HepG2 (cell line): Measurements from ENCODE around the gene ADAMTS2. TPM values are rescaled to one million over a fixed set of nuclear protein-coding genes. Genes with fewer than 3 reads are reported as not detected.

Experiments used
- ATAC-seq: fragments of 200-7000 bp; cut with Tn5 transposase; 3 replicates; pipeline ENCODE4 v1.9.1; 2020; ENCODE audit warnings: mild to moderate bottlenecking, moderate library complexity
- BruUV-seq: library from RNA; stranded (reverse); fragments of 400-500 nt; replicated peaks from 2 replicates; lab custom pipeline; 2021; lab: Mats Ljungman, UMichigan
- CTCF ChIA-PET: fragments of 300-600 bp; formaldehyde crosslinking; extraction: SDS; loops from one replicate; lab custom pipeline; 2021; ENCODE audit warnings: low total read pairs, inconsistent platforms, low intra/inter-chr PET ratio; lab: Yijun Ruan, JAX
- POLR2A ChIA-PET: fragments of 350-600 bp; sonication (Branson Sonifier 250); formaldehyde crosslinking; loops from one replicate; lab custom pipeline; 2020; ENCODE audit warnings: antibody characterized with exemption, inconsistent platforms; lab: Yijun Ruan, JAX
- DNase-seq: peaks from one replicate; pipeline ENCODE4 v3.0.0-alpha.2; 2015; ENCODE audit warnings: low spot score
- FAIRE-seq: peaks from 3 replicates; lab custom pipeline; 2011; peaks lifted over from hg19 to GRCh38; lab: Jason Lieb, UNC
- H2AFZ ChIP-seq: one replicate; pipeline ENCODE4 v1.6.1; 2011; ENCODE audit warnings: low read length, inconsistent platforms
- H3K27ac ChIP-seq: fragments of 300-600 bp; 3 replicates; pipeline ENCODE4 v1.8.0; 2011; ENCODE audit warnings: mixed run types, mild to moderate bottlenecking, mixed read lengths, low read length, inconsistent platforms; ENCODE audit not compliant: insufficient read depth; ENCODE audit errors: extremely low read length
- H3K27me3 ChIP-seq, 2 experiments: fragments of 200-600 bp in 1 of 2; 2 replicates in 1 of 2; 3 replicates in 1 of 2; pipeline versions ENCODE4 v1.6.0 to v1.8.0; 2011; ENCODE audit warnings: low read length in 2 of 2, mild to moderate bottlenecking in 2 of 2, moderate library complexity in 2 of 2, inconsistent platforms in 1 of 2; ENCODE audit not compliant: insufficient read depth in 2 of 2, control insufficient read depth in 1 of 2
- H3K36me3 ChIP-seq, 2 experiments: fragments of 200-600 bp in 1 of 2; replicated peaks in 1 of 2; 2 replicates in 1 of 2; 3 replicates in 1 of 2; pipeline versions ENCODE4 v1.5.1 to v1.8.0; 2011; ENCODE audit warnings: low read length in 2 of 2, inconsistent platforms in 1 of 2; ENCODE audit not compliant: insufficient read depth in 2 of 2, control insufficient read depth in 1 of 2
- H3K4me1 ChIP-seq: 2 replicates; pipeline ENCODE4 v1.5.1; 2012; ENCODE audit warnings: low read length, inconsistent platforms; ENCODE audit not compliant: insufficient read depth
- H3K4me2 ChIP-seq: 2 replicates; pipeline ENCODE4 v1.6.0; 2011; ENCODE audit warnings: low read depth, low read length, inconsistent platforms
- H3K4me3 ChIP-seq, 3 experiments: fragments of 200-600 bp in 1 of 3; sonication (generic), shearing (Covaris generic) in 1 of 3; replicated peaks in 1 of 3; 2 replicates each; pipeline ENCODE4 v1.5.1; 2011 to 2016; ENCODE audit warnings: low read length in 3 of 3, inconsistent platforms in 2 of 3, low read depth in 2 of 3, mild to moderate bottlenecking in 2 of 3, control low read depth in 1 of 3, mixed read lengths in 1 of 3; ENCODE audit not compliant: insufficient read depth in 1 of 3
- H3K79me2 ChIP-seq: one replicate; pipeline ENCODE4 v1.6.1; 2011; ENCODE audit warnings: low read length, inconsistent platforms; ENCODE audit not compliant: insufficient read depth
- H3K9ac ChIP-seq: 2 replicates; pipeline ENCODE4 v1.6.0; 2011; ENCODE audit warnings: mild to moderate bottlenecking, low read depth, low read length, inconsistent platforms; ENCODE audit not compliant: insufficient read depth
- H3K9me3 ChIP-seq: 2 replicates; pipeline ENCODE4 v1.5.1; 2012; ENCODE audit warnings: mild to moderate bottlenecking, low read length
- H4K20me1 ChIP-seq: 2 replicates; pipeline ENCODE4 v1.6.0; 2011; ENCODE audit warnings: inconsistent platforms, mild to moderate bottlenecking, low read length, moderate library complexity; ENCODE audit not compliant: insufficient read depth
- ADNP ChIP-seq: sonication (generic); formaldehyde crosslinking; IDR thresholded peaks from 2 replicates; pipeline ENCODE4 v1.4.0; 2020; ENCODE audit warnings: missing genetic modification reagents
- HNRNPK ChIP-seq: fragments of 200-400 bp; formaldehyde crosslinking; IDR thresholded peaks from 2 replicates; pipeline ENCODE4 v1.6.1; 2018; ENCODE audit warnings: low read length, low read depth, moderate library complexity, mild to moderate bottlenecking; ENCODE audit not compliant: poor library complexity, severe bottlenecking
- NCOA5 ChIP-seq: sonication (generic); formaldehyde crosslinking; IDR thresholded peaks from 2 replicates; pipeline ENCODE4 v1.4.0; 2020; ENCODE audit warnings: missing genetic modification reagents
- PAWR ChIP-seq: sonication (generic); formaldehyde crosslinking; IDR thresholded peaks from 2 replicates; pipeline ENCODE4 v1.4.0; 2020; ENCODE audit warnings: missing genetic modification reagents, mild to moderate bottlenecking, borderline replicate concordance
- SMAD3 ChIP-seq: sonication (generic); formaldehyde crosslinking; IDR thresholded peaks from 2 replicates; pipeline ENCODE4 v1.4.0; 2020; ENCODE audit warnings: missing genetic modification reagents
- ZMYM2 ChIP-seq: sonication (generic); formaldehyde crosslinking; IDR thresholded peaks from 2 replicates; pipeline ENCODE4 v1.8.0; 2022; ENCODE audit warnings: mild to moderate bottlenecking, missing genetic modification reagents
- WGBS: methylation state at CpG from one replicate; pipeline ENCODE4 v1.1.6; 2017; ENCODE audit warnings: low lambda C conversion rate; 5-methylcytosine and 5-hydroxymethylcytosine counted together
- in situ Hi-C: cut with HindIII; loops from 2 replicates; pipeline ENCODE4 v1.10.0; 2017; ENCODE audit warnings: low pct_unique_long_range_greater_than_20kb; ENCODE audit not compliant: extremely low pct_ligation_motif_present
- intact Hi-C: fragments of 100-400 bp; cut with micrococcal nuclease; formaldehyde crosslinking; loops from one replicate; pipeline ENCODE4 v1.10.0; 2022; ENCODE audit not compliant: unreplicated experiment
- polyA plus RNA-seq, 8 experiments: library from polyadenylated mRNA; depleted of rRNA in 3 of 8; stranded (reverse) in 7 of 8; unstranded in 1 of 8; fragments of >200 nt; fragmentation: Illumina TruSeq in 4 of 8; extraction: Trizol in 4 of 8; gene quantifications; 2 replicates each; pipeline versions ENCODE4 v1.2.1 to v1.2.3, GENCODE V29; 2011 to 2016; ENCODE audit warnings: low read depth in 4 of 8, missing spikeins in 1 of 8, mixed read lengths in 1 of 8; ENCODE audit not compliant: insufficient read depth in 1 of 8
- total RNA-seq, 5 experiments: library from RNA; depleted of rRNA; stranded (reverse); fragments of >200 nt; fragmentation: Illumina TruSeq; extraction: Trizol; gene quantifications; 2 replicates each; pipeline ENCODE4 v1.2.3, GENCODE V29; 2016; ENCODE audit warnings: low read depth in 1 of 5
- TF ChIP-seq, protein P1 (sequence below): sonication (generic); formaldehyde crosslinking; IDR thresholded peaks from 2 replicates; pipeline ENCODE4 v1.5.0; 2020; ENCODE audit warnings: mild to moderate bottlenecking, missing genetic modification reagents
- TF ChIP-seq, protein P2 (sequence below): IDR thresholded peaks from 2 replicates; pipeline ENCODE4 v1.6.1; 2018; ENCODE audit warnings: missing genetic modification reagents
- TF ChIP-seq, protein P3 (sequence below): sonication (generic); formaldehyde crosslinking; IDR thresholded peaks from 2 replicates; pipeline ENCODE4 v1.4.0; 2020; ENCODE audit warnings: missing genetic modification reagents

The ADAMTS2 gene
- total and polyA plus RNA-seq, 2 of the 13 experiments (the other 11 are each of a cell fraction or from before 2014, with no cell fraction given): 0.24 to 3.5 TPM

DNA sequence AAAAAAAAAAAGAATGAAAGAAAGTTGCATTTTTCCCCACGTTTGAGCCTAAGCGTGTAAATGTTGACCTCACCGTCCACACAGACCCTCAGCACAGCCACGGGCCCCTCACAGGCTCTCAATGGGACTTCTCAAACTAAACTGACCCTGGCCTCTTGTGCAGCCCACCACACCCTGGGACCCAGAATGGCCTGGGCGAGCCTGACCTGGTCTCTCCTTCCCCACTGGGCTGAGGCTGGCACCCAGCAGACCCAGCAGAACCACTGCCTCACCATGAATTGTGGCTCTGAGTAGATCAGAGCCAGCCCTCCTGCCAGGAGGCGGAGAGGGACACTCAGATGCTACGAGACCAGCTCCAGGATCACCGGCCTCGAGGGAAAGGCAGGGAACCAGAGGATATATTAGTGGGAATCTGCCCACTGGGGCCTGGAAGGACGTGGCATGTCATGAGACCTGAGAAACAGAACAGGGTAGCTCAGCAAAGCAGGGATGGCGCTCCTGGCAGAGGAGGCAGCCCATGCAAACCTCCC is 160.7 kb downstream of the ADAMTS2 start:
- H3K4me3 ChIP-seq: no peak overlapping the region
- H3K27ac ChIP-seq: no peak overlapping the region
- ChIA-PET POLR2A (no interaction called here), CTCF (no interaction called here)
- no peak for DNase-seq
- H2AFZ ChIP-seq: no peak overlapping the region
- 81% methylated on average over 11 of the region's 11 CpGs for WGBS
- no TSS peak for BruUV-seq
- intact Hi-C loops (no loop called here), in situ Hi-C loops (no loop called here)
- H4K20me1 ChIP-seq: no peaks in the 10 kb centered on the region
- peaks cover 55% of the 10 kb centered on the region for H3K4me1 ChIP-seq
- no peak for FAIRE-seq
- no peak for ATAC-seq
- H3K4me2 ChIP-seq: no peak overlapping the region
- H3K36me3 ChIP-seq: no peaks in the 10 kb centered on the region
- no peaks in the 10 kb centered on the region for H3K9me3 ChIP-seq
- H3K9ac ChIP-seq: no peak overlapping the region
- peaks cover 0 to 7% of the 10 kb centered on the region in 2 experiments; a peak in 2 of 5 replicates for H3K27me3 ChIP-seq
- H3K79me2 ChIP-seq: no peaks in the 10 kb centered on the region
- TF ChIP-seq, protein P1, sequence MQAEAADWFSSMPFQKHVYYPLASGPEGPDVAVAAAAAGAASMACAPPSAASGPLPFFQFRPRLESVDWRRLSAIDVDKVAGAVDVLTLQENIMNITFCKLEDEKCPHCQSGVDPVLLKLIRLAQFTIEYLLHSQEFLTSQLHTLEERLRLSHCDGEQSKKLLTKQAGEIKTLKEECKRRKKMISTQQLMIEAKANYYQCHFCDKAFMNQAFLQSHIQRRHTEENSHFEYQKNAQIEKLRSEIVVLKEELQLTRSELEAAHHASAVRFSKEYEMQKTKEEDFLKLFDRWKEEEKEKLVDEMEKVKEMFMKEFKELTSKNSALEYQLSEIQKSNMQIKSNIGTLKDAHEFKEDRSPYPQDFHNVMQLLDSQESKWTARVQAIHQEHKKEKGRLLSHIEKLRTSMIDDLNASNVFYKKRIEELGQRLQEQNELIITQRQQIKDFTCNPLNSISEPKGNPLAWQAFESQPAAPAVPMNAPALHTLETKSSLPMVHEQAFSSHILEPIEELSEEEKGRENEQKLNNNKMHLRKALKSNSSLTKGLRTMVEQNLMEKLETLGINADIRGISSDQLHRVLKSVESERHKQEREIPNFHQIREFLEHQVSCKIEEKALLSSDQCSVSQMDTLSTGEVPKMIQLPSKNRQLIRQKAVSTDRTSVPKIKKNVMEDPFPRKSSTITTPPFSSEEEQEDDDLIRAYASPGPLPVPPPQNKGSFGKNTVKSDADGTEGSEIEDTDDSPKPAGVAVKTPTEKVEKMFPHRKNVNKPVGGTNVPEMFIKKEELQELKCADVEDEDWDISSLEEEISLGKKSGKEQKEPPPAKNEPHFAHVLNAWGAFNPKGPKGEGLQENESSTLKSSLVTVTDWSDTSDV (CRISPR knock-in tag): no peak

DNA sequence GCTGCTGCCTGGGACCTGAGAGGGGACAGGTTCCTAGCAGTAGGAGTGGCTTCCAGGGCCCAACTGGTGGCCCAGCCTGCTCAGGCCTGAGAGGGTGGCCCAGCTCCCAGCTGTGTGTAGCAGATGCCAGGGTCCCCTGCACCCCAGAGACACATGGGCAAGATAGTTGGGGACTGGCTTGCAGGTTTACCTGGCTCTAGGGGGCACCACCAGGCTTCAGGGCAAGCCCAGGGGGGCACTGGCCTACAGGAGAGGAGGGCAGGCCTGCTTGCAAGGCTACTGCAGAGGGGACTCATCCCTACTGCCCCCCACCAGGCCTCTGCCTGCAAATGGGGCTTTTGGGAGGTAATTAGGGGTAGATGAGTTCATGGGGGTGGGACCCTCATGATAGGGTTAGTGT is 161.8 kb downstream of the ADAMTS2 start:
- no peak for FAIRE-seq
- TF ChIP-seq SMAD3 (CRISPR knock-in tag) (no peak), ZMYM2 (CRISPR knock-in tag) (no peak), ADNP (CRISPR knock-in tag) (no peak), HNRNPK (no peak), NCOA5 (CRISPR knock-in tag) (no peak), PAWR (no peak)
- TF ChIP-seq, protein P2, sequence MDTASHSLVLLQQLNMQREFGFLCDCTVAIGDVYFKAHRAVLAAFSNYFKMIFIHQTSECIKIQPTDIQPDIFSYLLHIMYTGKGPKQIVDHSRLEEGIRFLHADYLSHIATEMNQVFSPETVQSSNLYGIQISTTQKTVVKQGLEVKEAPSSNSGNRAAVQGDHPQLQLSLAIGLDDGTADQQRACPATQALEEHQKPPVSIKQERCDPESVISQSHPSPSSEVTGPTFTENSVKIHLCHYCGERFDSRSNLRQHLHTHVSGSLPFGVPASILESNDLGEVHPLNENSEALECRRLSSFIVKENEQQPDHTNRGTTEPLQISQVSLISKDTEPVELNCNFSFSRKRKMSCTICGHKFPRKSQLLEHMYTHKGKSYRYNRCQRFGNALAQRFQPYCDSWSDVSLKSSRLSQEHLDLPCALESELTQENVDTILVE (CRISPR knock-in tag): no peak
- TF ChIP-seq, protein P3, sequence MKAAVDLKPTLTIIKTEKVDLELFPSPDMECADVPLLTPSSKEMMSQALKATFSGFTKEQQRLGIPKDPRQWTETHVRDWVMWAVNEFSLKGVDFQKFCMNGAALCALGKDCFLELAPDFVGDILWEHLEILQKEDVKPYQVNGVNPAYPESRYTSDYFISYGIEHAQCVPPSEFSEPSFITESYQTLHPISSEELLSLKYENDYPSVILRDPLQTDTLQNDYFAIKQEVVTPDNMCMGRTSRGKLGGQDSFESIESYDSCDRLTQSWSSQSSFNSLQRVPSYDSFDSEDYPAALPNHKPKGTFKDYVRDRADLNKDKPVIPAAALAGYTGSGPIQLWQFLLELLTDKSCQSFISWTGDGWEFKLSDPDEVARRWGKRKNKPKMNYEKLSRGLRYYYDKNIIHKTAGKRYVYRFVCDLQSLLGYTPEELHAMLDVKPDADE (CRISPR knock-in tag): no peak
- TF ChIP-seq, all 625 proteins: peak for 0
- H3K36me3 ChIP-seq: no peaks in the 10 kb centered on the region
- H3K9ac ChIP-seq: no peak overlapping the region
- no peaks in the 10 kb centered on the region for H3K9me3 ChIP-seq
- BruUV-seq: no TSS peak
- no peak overlapping the region for H3K4me3 ChIP-seq
- H2AFZ ChIP-seq: no peak overlapping the region
- POLR2A ChIA-PET: no interaction called here
- peaks cover 50% of the 10 kb centered on the region for H3K4me1 ChIP-seq
- ATAC-seq (no peak), DNase-seq (no peak)
- H3K79me2 ChIP-seq: no peaks in the 10 kb centered on the region
- in situ Hi-C loops: no loop called here
- intact Hi-C loops: no loop called here
- CTCF ChIA-PET: no interaction called here
- no peaks in the 10 kb centered on the region for H4K20me1 ChIP-seq
- H3K27ac ChIP-seq: no peak overlapping the region
- H3K4me2 ChIP-seq: no peak overlapping the region
- peaks cover 0 to 7% of the 10 kb centered on the region in 2 experiments; a peak in 2 of 5 replicates for H3K27me3 ChIP-seq
